HepG2 (cell line): ENCODE measurements around the gene ADSS1. TPM values are rescaled to one million over a fixed set of nuclear protein-coding genes. Genes with fewer than 3 reads are reported as not detected.
A peak's percentile ranks its signal among the peaks of the same experiment; 100 is the strongest.
"Not testable (repeated sequence)": the region's sequence is repeated elsewhere in the genome, so short reads cannot be mapped to it uniquely, and the experiment has no call there.

Experiments used
- ATAC-seq: fragments of 200-7000 bp; cut with Tn5 transposase; 3 replicates; pipeline ENCODE4 v1.9.1; 2020; ENCODE audit warnings: mild to moderate bottlenecking, moderate library complexity
- BruUV-seq: library from RNA; stranded (reverse); fragments of 400-500 nt; replicated peaks from 2 replicates; lab custom pipeline; 2021; lab: Mats Ljungman, UMichigan
- CTCF ChIA-PET: fragments of 300-600 bp; formaldehyde crosslinking; extraction: SDS; loops from one replicate; lab custom pipeline; 2021; ENCODE audit warnings: low total read pairs, inconsistent platforms, low intra/inter-chr PET ratio; lab: Yijun Ruan, JAX
- POLR2A ChIA-PET: fragments of 350-600 bp; sonication (Branson Sonifier 250); formaldehyde crosslinking; loops from one replicate; lab custom pipeline; 2020; ENCODE audit warnings: antibody characterized with exemption, inconsistent platforms; lab: Yijun Ruan, JAX
- DNase-seq: peaks from one replicate; pipeline ENCODE4 v3.0.0-alpha.2; 2015; ENCODE audit warnings: low spot score
- FAIRE-seq: peaks from 3 replicates; lab custom pipeline; 2011; peaks lifted over from hg19 to GRCh38; lab: Jason Lieb, UNC
- H2AFZ ChIP-seq: one replicate; pipeline ENCODE4 v1.6.1; 2011; ENCODE audit warnings: low read length, inconsistent platforms
- H3K27ac ChIP-seq: fragments of 300-600 bp; 3 replicates; pipeline ENCODE4 v1.8.0; 2011; ENCODE audit warnings: mixed run types, mild to moderate bottlenecking, mixed read lengths, low read length, inconsistent platforms; ENCODE audit not compliant: insufficient read depth; ENCODE audit errors: extremely low read length
- H3K27me3 ChIP-seq, 2 experiments: fragments of 200-600 bp in 1 of 2; 2 replicates in 1 of 2; 3 replicates in 1 of 2; pipeline versions ENCODE4 v1.6.0 to v1.8.0; 2011; ENCODE audit warnings: low read length in 2 of 2, mild to moderate bottlenecking in 2 of 2, moderate library complexity in 2 of 2, inconsistent platforms in 1 of 2; ENCODE audit not compliant: insufficient read depth in 2 of 2, control insufficient read depth in 1 of 2
- H3K36me3 ChIP-seq, 2 experiments: fragments of 200-600 bp in 1 of 2; replicated peaks in 1 of 2; 2 replicates in 1 of 2; 3 replicates in 1 of 2; pipeline versions ENCODE4 v1.5.1 to v1.8.0; 2011; ENCODE audit warnings: low read length in 2 of 2, inconsistent platforms in 1 of 2; ENCODE audit not compliant: insufficient read depth in 2 of 2, control insufficient read depth in 1 of 2
- H3K4me1 ChIP-seq: 2 replicates; pipeline ENCODE4 v1.5.1; 2012; ENCODE audit warnings: low read length, inconsistent platforms; ENCODE audit not compliant: insufficient read depth
- H3K4me2 ChIP-seq: 2 replicates; pipeline ENCODE4 v1.6.0; 2011; ENCODE audit warnings: low read depth, low read length, inconsistent platforms
- H3K4me3 ChIP-seq, 3 experiments: fragments of 200-600 bp in 1 of 3; sonication (generic), shearing (Covaris generic) in 1 of 3; replicated peaks in 1 of 3; 2 replicates each; pipeline ENCODE4 v1.5.1; 2011 to 2016; ENCODE audit warnings: low read length in 3 of 3, inconsistent platforms in 2 of 3, low read depth in 2 of 3, mild to moderate bottlenecking in 2 of 3, control low read depth in 1 of 3, mixed read lengths in 1 of 3; ENCODE audit not compliant: insufficient read depth in 1 of 3
- H3K79me2 ChIP-seq: one replicate; pipeline ENCODE4 v1.6.1; 2011; ENCODE audit warnings: low read length, inconsistent platforms; ENCODE audit not compliant: insufficient read depth
- H3K9ac ChIP-seq: 2 replicates; pipeline ENCODE4 v1.6.0; 2011; ENCODE audit warnings: mild to moderate bottlenecking, low read depth, low read length, inconsistent platforms; ENCODE audit not compliant: insufficient read depth
- H3K9me3 ChIP-seq: 2 replicates; pipeline ENCODE4 v1.5.1; 2012; ENCODE audit warnings: mild to moderate bottlenecking, low read length
- H4K20me1 ChIP-seq: 2 replicates; pipeline ENCODE4 v1.6.0; 2011; ENCODE audit warnings: inconsistent platforms, mild to moderate bottlenecking, low read length, moderate library complexity; ENCODE audit not compliant: insufficient read depth
- CREB1 ChIP-seq, 2 experiments: fragments of 450-650 bp in 1 of 2; IDR thresholded peaks; 2 replicates each; pipeline ENCODE4 v1.6.1; 2016 to 2017; ENCODE audit warnings: control low read depth in 1 of 2, mild to moderate bottlenecking in 1 of 2, missing compliant biosample characterization in 1 of 2, missing genetic modification characterization in 1 of 2
- DRAP1 ChIP-seq: IDR thresholded peaks from 2 replicates; pipeline ENCODE4 v1.6.1; 2016; ENCODE audit warnings: missing genetic modification reagents, missing compliant biosample characterization
- HOXA3 ChIP-seq: sonication (generic); formaldehyde crosslinking; IDR thresholded peaks from 2 replicates; pipeline ENCODE4 v1.5.0; 2020; ENCODE audit warnings: missing genetic modification reagents
- MAFF ChIP-seq: IDR thresholded peaks from 2 replicates; pipeline ENCODE4 v1.6.1; 2011; ENCODE audit warnings: low read depth, low read length, improper control_type of control experiment
- MXI1 ChIP-seq: IDR thresholded peaks from 3 replicates; pipeline ENCODE4 v1.6.1; 2012; ENCODE audit warnings: low read depth, low read length, inconsistent platforms, borderline replicate concordance
- NFYB ChIP-seq: sonication (generic); formaldehyde crosslinking; IDR thresholded peaks from 2 replicates; pipeline ENCODE4 v1.4.0; 2020; ENCODE audit warnings: missing genetic modification reagents
- NFYC ChIP-seq: IDR thresholded peaks from 2 replicates; pipeline ENCODE4 v1.6.1; 2016; ENCODE audit warnings: missing genetic modification reagents, missing compliant biosample characterization
- POGZ ChIP-seq: sonication (generic); formaldehyde crosslinking; IDR thresholded peaks from 2 replicates; pipeline ENCODE4 v1.4.0; 2020; ENCODE audit warnings: mild to moderate bottlenecking, missing genetic modification reagents
- POLR2A ChIP-seq, 2 experiments: IDR thresholded peaks; 2 replicates each; pipeline ENCODE4 v1.6.1; 2011; ENCODE audit warnings: low read depth in 2 of 2, low read length in 2 of 2, mild to moderate bottlenecking in 1 of 2, moderate library complexity in 1 of 2; ENCODE audit not compliant: insufficient read depth in 1 of 2
- POLR2AphosphoS5 ChIP-seq: IDR thresholded peaks from 2 replicates; pipeline ENCODE4 v1.6.1; 2012; ENCODE audit warnings: low read depth, low read length
- PRPF4 ChIP-seq: fragments of 200-400 bp; formaldehyde crosslinking; IDR thresholded peaks from 2 replicates; pipeline ENCODE4 v1.6.1; 2016; ENCODE audit warnings: low read length, low read depth; ENCODE audit not compliant: poor library complexity, severe bottlenecking
- SAP130 ChIP-seq: IDR thresholded peaks from 2 replicates; pipeline ENCODE4 v1.6.1; 2016; ENCODE audit warnings: low read depth
- ZBTB38 ChIP-seq: sonication (generic); formaldehyde crosslinking; IDR thresholded peaks from 2 replicates; pipeline ENCODE4 v1.5.1; 2020; ENCODE audit warnings: mild to moderate bottlenecking, missing genetic modification reagents
- WGBS: methylation state at CpG from one replicate; pipeline ENCODE4 v1.1.6; 2017; ENCODE audit warnings: low lambda C conversion rate; 5-methylcytosine and 5-hydroxymethylcytosine counted together
- in situ Hi-C: cut with HindIII; loops from 2 replicates; pipeline ENCODE4 v1.10.0; 2017; ENCODE audit warnings: low pct_unique_long_range_greater_than_20kb; ENCODE audit not compliant: extremely low pct_ligation_motif_present
- intact Hi-C: fragments of 100-400 bp; cut with micrococcal nuclease; formaldehyde crosslinking; loops from one replicate; pipeline ENCODE4 v1.10.0; 2022; ENCODE audit not compliant: unreplicated experiment
- polyA plus RNA-seq, 8 experiments: library from polyadenylated mRNA; depleted of rRNA in 3 of 8; stranded (reverse) in 7 of 8; unstranded in 1 of 8; fragments of >200 nt; fragmentation: Illumina TruSeq in 4 of 8; extraction: Trizol in 4 of 8; gene quantifications; 2 replicates each; pipeline versions ENCODE4 v1.2.1 to v1.2.3, GENCODE V29; 2011 to 2016; ENCODE audit warnings: low read depth in 4 of 8, missing spikeins in 1 of 8, mixed read lengths in 1 of 8; ENCODE audit not compliant: insufficient read depth in 1 of 8
- total RNA-seq, 5 experiments: library from RNA; depleted of rRNA; stranded (reverse); fragments of >200 nt; fragmentation: Illumina TruSeq; extraction: Trizol; gene quantifications; 2 replicates each; pipeline ENCODE4 v1.2.3, GENCODE V29; 2016; ENCODE audit warnings: low read depth in 1 of 5

The ADSS1 gene
- total and polyA plus RNA-seq, 2 of the 13 experiments (the other 11 are each of a cell fraction or from before 2014, with no cell fraction given), result 1.0 to 36.7 TPM

DNA sequence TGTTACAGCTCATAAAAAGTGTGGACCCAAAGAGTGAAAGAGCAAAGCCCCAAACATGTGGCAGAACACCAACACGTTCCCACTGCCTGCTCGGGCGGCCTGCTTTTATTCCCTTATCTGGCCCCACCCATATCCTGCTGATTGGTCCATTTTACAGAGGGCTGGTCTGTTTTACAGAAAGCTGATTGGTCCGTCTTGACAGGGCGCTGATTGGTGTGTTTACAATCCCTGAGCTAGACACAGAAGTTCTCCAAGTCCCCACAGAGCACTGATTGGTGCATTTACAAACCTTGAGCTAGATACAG is 26.7 kb downstream of the ADSS1 start:
- in situ Hi-C loops; ATAC-seq; H3K9me3 ChIP-seq; CTCF ChIA-PET; FAIRE-seq; H3K4me2 ChIP-seq; BruUV-seq; H3K36me3 ChIP-seq; H3K9ac ChIP-seq; intact Hi-C loops; H2AFZ ChIP-seq; H3K4me3 ChIP-seq; H3K27ac ChIP-seq; H3K27me3 ChIP-seq; TF ChIP-seq CREB1 (IDR thresholded peaks at IDR 0.05): not testable (repeated sequence)
- 85% methylated on average over 5 of the region's 5 CpGs for WGBS
- Histone ChIP-seq H3K79me2 (peaks cover 27% of the 10 kb centered on the region), H4K20me1 (peaks cover 16% of the 10 kb centered on the region), H3K4me1 (peaks cover 78% of the 10 kb centered on the region)
- TF ChIP-seq NFYC (peak; percentile 77), SAP130 (CRISPR knock-in tag) (0 out of 2 replicates have a peak, but pooled peaks have one; percentile 8), PRPF4 (peak; percentile 38), DRAP1 (peak; percentile 43; the same call in 1 of the 2 replicates), NFYB (CRISPR knock-in tag) (peak; percentile 85), POLR2A (IDR thresholded peaks at IDR 0.05; ENCODE audit: insufficient read depth in 1 of 2, low read depth in 2 of 2, low read length in 2 of 2) (peak in 1 of 2 experiments; percentile 68; a peak in 1 of 4 replicates), CREB1 (CRISPR knock-in tag; IDR thresholded peaks at IDR 0.05) (0 out of 2 replicates have a peak, but pooled peaks have one; percentile 21), POLR2AphosphoS5 (peak; percentile 44; the same call in 1 of the 2 replicates), ZBTB38 (peak; percentile 98), HOXA3 (CRISPR knock-in tag) (peak; percentile 1; the same call in 1 of the 2 replicates), POGZ (peak; percentile 39; the same call in 1 of the 2 replicates), MAFF (0 out of 2 replicates have a peak, but pooled peaks have one; percentile 8), MXI1 (0 out of 3 replicates have a peak, but pooled peaks have one; percentile 21)
- POLR2A ChIA-PET, result interaction anchor here (1.4 to 4.8 kb wide), 5 partner anchors 16 to 114 kb away, joined by 3 to 68 read pairs (median 9); no protein-coding TSS in a partner anchor
- DNase-seq, result peak; percentile 34
